ENCODE data around the gene PLXNA4. TPM values are rescaled to one million over a fixed set of nuclear protein-coding genes. Genes with fewer than 3 reads are reported as not detected.

PLXNA4 gene
- total and polyA plus RNA-seq, 4 donors: 0.63 to 4.6 (median 2.1) TPM

DNA sequence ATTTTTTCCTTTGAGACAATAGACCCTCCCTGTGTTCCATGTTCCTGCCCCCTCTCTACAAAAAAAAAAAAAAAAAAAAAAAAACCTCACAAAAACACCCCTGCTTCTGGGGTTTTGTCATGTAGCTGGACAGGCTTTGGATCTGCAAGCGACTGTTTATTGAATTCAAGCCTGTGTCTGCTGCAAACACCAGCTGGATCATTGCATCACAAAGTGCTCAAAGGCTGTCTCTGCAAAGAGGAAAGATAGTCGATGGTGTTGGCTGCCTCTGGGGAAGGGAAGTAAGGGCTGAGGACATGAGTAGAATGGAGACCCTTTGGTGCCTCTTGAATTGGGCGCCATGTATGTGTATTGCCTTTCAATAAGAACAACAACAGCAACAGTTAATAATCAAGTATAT, 471.2 kb downstream of the PLXNA4 start:
- H3K9ac ChIP-seq (ENCODE audit: insufficient read depth in 1 of 2, low read length in 2 of 2): no peak overlapping the region
- peak; percentile 83 to 96 (median 92) for DNase-seq

DNA sequence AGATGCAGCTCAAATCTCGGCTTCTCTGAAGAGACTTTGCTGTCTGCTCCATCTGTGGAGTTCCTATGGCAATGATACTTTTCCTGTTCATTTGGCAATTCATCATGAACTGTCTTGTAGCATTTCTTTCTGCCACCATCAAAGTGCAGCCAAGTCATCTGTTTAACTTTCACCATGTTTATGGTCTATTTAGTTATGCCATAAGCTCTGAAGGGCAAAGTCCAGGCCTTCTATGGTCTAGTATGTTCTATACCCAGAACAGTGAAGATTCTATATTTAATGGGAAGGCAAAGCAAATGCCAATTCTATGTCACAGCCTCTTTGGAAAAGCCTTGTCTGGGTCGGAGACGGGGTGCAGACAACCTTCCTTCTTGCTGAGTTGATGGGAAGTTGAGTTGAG, 472.6 kb downstream of the PLXNA4 start:
- Histone ChIP-seq H3K4me3 (no peak overlapping the region), H3K9me3 (ENCODE audit: control insufficient read depth in 4 of 4, insufficient read depth in 3 of 4, low read length in 3 of 4) (peaks cover 0 to 2% (median 0%) of the 10 kb centered on the region in 4 donors), H3K36me3 (ENCODE audit: control insufficient read depth in 4 of 4, insufficient read depth in 4 of 4, low read length in 4 of 4) (no peaks in the 10 kb centered on the region), H3K27ac (ENCODE audit: low read depth in 1 of 2, low read length in 1 of 2) (no peak overlapping the region), H3K9ac (ENCODE audit: insufficient read depth in 1 of 2, low read length in 2 of 2) (no peak overlapping the region), H3K4me1 (ENCODE audit: control insufficient read depth in 5 of 5, insufficient read depth in 5 of 5, low read length in 5 of 5) (peaks cover 0 to 11% (median 5%) of the 10 kb centered on the region in 5 donors), H3K27me3 (ENCODE audit: control insufficient read depth in 3 of 3, insufficient read depth in 3 of 3, low read length in 2 of 3) (peaks cover 0 to 2% (median 0%) of the 10 kb centered on the region in 3 donors)
- DNase-seq: no peak
- TF ChIP-seq, protein P1, sequence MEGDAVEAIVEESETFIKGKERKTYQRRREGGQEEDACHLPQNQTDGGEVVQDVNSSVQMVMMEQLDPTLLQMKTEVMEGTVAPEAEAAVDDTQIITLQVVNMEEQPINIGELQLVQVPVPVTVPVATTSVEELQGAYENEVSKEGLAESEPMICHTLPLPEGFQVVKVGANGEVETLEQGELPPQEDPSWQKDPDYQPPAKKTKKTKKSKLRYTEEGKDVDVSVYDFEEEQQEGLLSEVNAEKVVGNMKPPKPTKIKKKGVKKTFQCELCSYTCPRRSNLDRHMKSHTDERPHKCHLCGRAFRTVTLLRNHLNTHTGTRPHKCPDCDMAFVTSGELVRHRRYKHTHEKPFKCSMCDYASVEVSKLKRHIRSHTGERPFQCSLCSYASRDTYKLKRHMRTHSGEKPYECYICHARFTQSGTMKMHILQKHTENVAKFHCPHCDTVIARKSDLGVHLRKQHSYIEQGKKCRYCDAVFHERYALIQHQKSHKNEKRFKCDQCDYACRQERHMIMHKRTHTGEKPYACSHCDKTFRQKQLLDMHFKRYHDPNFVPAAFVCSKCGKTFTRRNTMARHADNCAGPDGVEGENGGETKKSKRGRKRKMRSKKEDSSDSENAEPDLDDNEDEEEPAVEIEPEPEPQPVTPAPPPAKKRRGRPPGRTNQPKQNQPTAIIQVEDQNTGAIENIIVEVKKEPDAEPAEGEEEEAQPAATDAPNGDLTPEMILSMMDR (IDR thresholded peaks at IDR 0.05; ENCODE audit: control extremely low read depth, extremely low read depth): no peak
- no peak for ATAC-seq (ENCODE audit: insufficient read depth, low FRiP score)
- 86 to 93% methylated on average over 3 of the region's 3 CpGs for WGBS, 2 donors

More for the DNA sequence above, 471.2 kb downstream of the PLXNA4 start:
- H3K27ac ChIP-seq (ENCODE audit: low read depth in 1 of 2, low read length in 1 of 2): no peak overlapping the region
- no peak overlapping the region for H3K4me3 ChIP-seq
- TF ChIP-seq, protein P1 (IDR thresholded peaks at IDR 0.05; ENCODE audit: control extremely low read depth, extremely low read depth): no peak
- H3K36me3 ChIP-seq (ENCODE audit: control insufficient read depth in 4 of 4, insufficient read depth in 4 of 4, low read length in 4 of 4): no peaks in the 10 kb centered on the region
- H3K9me3 ChIP-seq (ENCODE audit: control insufficient read depth in 4 of 4, insufficient read depth in 3 of 4, low read length in 3 of 4): peaks cover 0 to 2% (median 0%) of the 10 kb centered on the region in 4 donors
- H3K27me3 ChIP-seq (ENCODE audit: control insufficient read depth in 3 of 3, insufficient read depth in 3 of 3, low read length in 2 of 3): no peaks in the 10 kb centered on the region
- 70 to 71% methylated on average over 3 of the region's 3 CpGs for WGBS, 2 donors
- H3K4me1 ChIP-seq (ENCODE audit: control insufficient read depth in 5 of 5, insufficient read depth in 5 of 5, low read length in 5 of 5): peaks cover 0 to 11% (median 5%) of the 10 kb centered on the region in 5 donors
- ATAC-seq (ENCODE audit: insufficient read depth, low FRiP score): no peak

DNA sequence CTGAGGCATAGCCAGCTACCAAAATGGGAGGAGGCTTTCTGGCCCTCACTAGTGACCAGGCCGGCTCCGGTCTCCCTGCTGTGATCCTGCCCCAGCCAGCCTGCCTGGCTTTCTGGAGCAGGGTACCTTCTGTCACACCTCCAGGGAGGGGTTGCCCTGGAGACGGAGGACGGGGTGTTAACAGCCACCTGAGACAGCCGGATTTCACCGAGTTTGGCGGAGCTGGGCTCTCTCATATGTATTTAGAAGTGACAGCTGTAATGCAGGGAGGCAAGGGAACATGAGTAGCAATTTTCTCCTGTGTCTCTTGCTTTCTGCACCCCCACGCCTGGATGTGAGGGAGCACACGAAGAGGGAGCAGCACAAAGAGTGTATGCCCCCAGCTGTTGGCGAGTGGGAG, 473.3 kb downstream of the PLXNA4 start:
- Histone ChIP-seq H3K27ac (ENCODE audit: low read depth in 1 of 2, low read length in 1 of 2) (no peak overlapping the region), H3K4me1 (ENCODE audit: control insufficient read depth in 5 of 5, insufficient read depth in 5 of 5, low read length in 5 of 5) (peaks cover 0 to 11% (median 5%) of the 10 kb centered on the region in 5 donors), H3K36me3 (ENCODE audit: control insufficient read depth in 4 of 4, insufficient read depth in 4 of 4, low read length in 4 of 4) (no peaks in the 10 kb centered on the region), H3K27me3 (ENCODE audit: control insufficient read depth in 3 of 3, insufficient read depth in 3 of 3, low read length in 2 of 3) (peaks cover 0 to 2% (median 0%) of the 10 kb centered on the region in 3 donors), H3K9me3 (ENCODE audit: control insufficient read depth in 4 of 4, insufficient read depth in 3 of 4, low read length in 3 of 4) (peaks cover 0 to 2% (median 0%) of the 10 kb centered on the region in 4 donors), H3K9ac (ENCODE audit: insufficient read depth in 1 of 2, low read length in 2 of 2) (no peak overlapping the region), H3K4me3 (no peak overlapping the region)
- TF ChIP-seq, protein P1 (IDR thresholded peaks at IDR 0.05; ENCODE audit: control extremely low read depth, extremely low read depth): no peak
- WGBS, 2 donors: 70 to 74% methylated on average over 10 of the region's 10 CpGs
- ATAC-seq (ENCODE audit: insufficient read depth, low FRiP score) (no peak), DNase-seq (no peak)

DNA sequence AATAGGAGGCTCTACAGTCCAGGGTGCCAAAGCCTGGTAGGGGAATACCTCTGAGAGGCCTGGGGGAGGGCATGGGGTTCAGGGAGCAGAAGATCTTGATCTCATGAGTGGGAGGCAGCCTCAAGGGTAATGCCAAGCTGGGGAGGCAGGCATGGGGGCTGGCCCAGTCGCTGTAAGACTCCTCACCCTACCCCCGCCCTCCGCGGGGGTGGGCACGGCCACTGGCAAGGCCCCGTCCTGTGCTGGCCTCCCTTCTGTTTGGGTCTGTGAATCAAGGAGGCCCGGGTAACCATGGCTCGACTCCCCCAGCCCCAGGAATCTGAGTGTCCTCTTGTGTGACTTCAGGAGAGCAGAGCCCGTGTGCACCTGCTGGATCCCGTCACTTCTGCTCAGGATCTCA, 473.9 kb downstream of the PLXNA4 start:
- 90 to 94% methylated on average over 10 of the region's 10 CpGs for WGBS, 2 donors
- ATAC-seq (ENCODE audit: insufficient read depth, low FRiP score) (no peak), DNase-seq (no peak)
- no peak overlapping the region for H3K4me3 ChIP-seq
- peaks cover 0 to 2% (median 0%) of the 10 kb centered on the region in 3 donors for H3K27me3 ChIP-seq (ENCODE audit: control insufficient read depth in 3 of 3, insufficient read depth in 3 of 3, low read length in 2 of 3)
- peaks cover 0 to 11% (median 5%) of the 10 kb centered on the region in 5 donors for H3K4me1 ChIP-seq (ENCODE audit: control insufficient read depth in 5 of 5, insufficient read depth in 5 of 5, low read length in 5 of 5)
- H3K9me3 ChIP-seq (ENCODE audit: control insufficient read depth in 4 of 4, insufficient read depth in 3 of 4, low read length in 3 of 4): peaks cover 0 to 2% (median 0%) of the 10 kb centered on the region in 4 donors
- TF ChIP-seq, protein P1 (IDR thresholded peaks at IDR 0.05; ENCODE audit: control extremely low read depth, extremely low read depth): no peak
- H3K27ac ChIP-seq (ENCODE audit: low read depth in 1 of 2, low read length in 1 of 2): no peak overlapping the region
- no peaks in the 10 kb centered on the region for H3K36me3 ChIP-seq (ENCODE audit: control insufficient read depth in 4 of 4, insufficient read depth in 4 of 4, low read length in 4 of 4)
- no peak overlapping the region for H3K9ac ChIP-seq (ENCODE audit: insufficient read depth in 1 of 2, low read length in 2 of 2)
